Stimulated activated naive CD4-positive, alpha-beta T cell treated with Interleukin-2 at 50 U/mL for 16 hours (primary cell): ENCODE results near the gene PLK5.
"Not testable (repeated sequence)": the region's sequence is repeated elsewhere in the genome, so short reads cannot be mapped to it uniquely, and the experiment has no call there.

Experiments used
- DNase-seq: peaks from one replicate; lab custom pipeline; 2025; lab: John Stamatoyannopoulos, UW

Gene PLK5

GRCh38 chr19:1525343-1525742 lies 1.5 kb downstream of the PLK5 start:
- DNase-seq, result no peak

GRCh38 chr19:1526066-1526778 lies 2.3 kb downstream of the PLK5 start:
- no peak for DNase-seq

GRCh38 chr19:1526979-1527649 lies 3.2 kb downstream of the PLK5 start:
- no peak for DNase-seq

- no peak for DNase-seq
Measured at GRCh38 chr19:1527650-1528309, 3.9 kb downstream of the PLK5 start.

- no peak for DNase-seq
Measured at GRCh38 chr19:1528596-1529429, 4.9 kb downstream of the PLK5 start.

- no peak for DNase-seq
Measured at GRCh38 chr19:1529430-1529816, 5.5 kb downstream of the PLK5 start.

GRCh38 chr19:1530856-1531255 lies 7.0 kb downstream of the PLK5 start:
- not testable (repeated sequence) for DNase-seq

GRCh38 chr19:1531587-1531986 lies 7.7 kb downstream of the PLK5 start:
- no peak for DNase-seq

GRCh38 chr19:1532003-1532402 lies 8.1 kb downstream of the PLK5 start:
- no peak for DNase-seq

- no peak for DNase-seq
Measured at GRCh38 chr19:1533510-1534150, 9.8 kb downstream of the PLK5 start.

GRCh38 chr19:1534972-1535371 lies 11.1 kb downstream of the PLK5 start:
- no peak for DNase-seq

- not testable (repeated sequence) for DNase-seq
Measured at GRCh38 chr19:1535699-1536098, 11.8 kb downstream of the PLK5 start.

- no peak for DNase-seq
Measured at GRCh38 chr19:1538978-1539377, 15.1 kb downstream of the PLK5 start.

GRCh38 chr19:1539749-1540148 lies 15.9 kb downstream of the PLK5 start:
- DNase-seq, result not testable (repeated sequence)

GRCh38 chr19:1540365-1540925 lies 16.6 kb downstream of the PLK5 start:
- no peak for DNase-seq

GRCh38 chr19:1549332-1549945 lies 25.6 kb downstream of the PLK5 start:
- DNase-seq, result no peak

GRCh38 chr19:1551068-1552040 lies 27.5 kb downstream of the PLK5 start:
- no peak for DNase-seq

- no peak for DNase-seq
Measured at GRCh38 chr19:1553415-1553814, 29.5 kb downstream of the PLK5 start.

- DNase-seq, result no peak
Measured at GRCh38 chr19:1554968-1555367, 31.1 kb downstream of the PLK5 start.
